ENCODE measurements around the gene KRTAP23-1. TPM values are rescaled to one million over a fixed set of nuclear protein-coding genes. Genes with fewer than 3 reads are reported as not detected.

Gene KRTAP23-1
- total and polyA plus RNA-seq, 2 experiments from 2014 or later: not detected

- Histone ChIP-seq H3K9me3 (ENCODE audit: low read depth) (no peaks in the 10 kb centered on the region), H3K27me3 (no peaks in the 10 kb centered on the region), H3K4me1 (ENCODE audit: low read depth) (no peaks in the 10 kb centered on the region), H3K27ac (no peak overlapping the region), H3K4me3 (no peak overlapping the region), H3K36me3 (no peaks in the 10 kb centered on the region)
- DNase-seq (ENCODE audit: low read depth in 1 of 2, low spot score in 1 of 2): no peak
- TF ChIP-seq CTCF (IDR thresholded peaks at IDR 0.05; ENCODE audit: low read depth, low read length): no peak
Observed at GRCh38 chr21:30315701-30316100, 32.7 kb downstream of the KRTAP23-1 start.

- Histone ChIP-seq H3K27me3 (no peaks in the 10 kb centered on the region), H3K4me1 (ENCODE audit: low read depth) (no peaks in the 10 kb centered on the region), H3K9me3 (ENCODE audit: low read depth) (no peaks in the 10 kb centered on the region), H3K36me3 (no peaks in the 10 kb centered on the region), H3K27ac (no peak overlapping the region), H3K4me3 (no peak overlapping the region)
- no peak for TF ChIP-seq CTCF (IDR thresholded peaks at IDR 0.05; ENCODE audit: low read depth, low read length)
- DNase-seq (ENCODE audit: low read depth in 1 of 2, low spot score in 1 of 2): peak in 1 of 2 donors; percentile 4
Observed at GRCh38 chr21:30306884-30307283, 41.5 kb downstream of the KRTAP23-1 start.

DNA sequence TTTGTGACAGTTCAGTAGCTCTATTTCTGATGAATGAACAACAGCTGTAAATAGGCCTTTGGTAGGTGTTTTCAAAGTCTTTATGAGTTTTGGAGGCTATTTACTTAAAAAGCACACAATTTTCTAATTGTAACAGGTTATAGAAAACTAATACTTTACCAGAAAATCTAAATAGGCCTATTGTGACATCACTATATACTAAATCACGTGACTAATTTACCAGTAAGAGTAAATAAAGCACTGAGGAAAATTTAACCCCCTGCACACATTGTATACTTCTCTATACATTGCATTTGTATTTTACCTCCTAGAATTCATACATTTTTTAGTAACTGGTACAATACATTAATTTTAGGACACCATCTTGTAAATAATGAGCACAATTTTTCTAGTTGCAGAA, 43.3 kb downstream of the KRTAP23-1 start:
- Histone ChIP-seq H3K27me3 (no peaks in the 10 kb centered on the region), H3K36me3 (no peaks in the 10 kb centered on the region), H3K27ac (no peak overlapping the region), H3K4me1 (ENCODE audit: low read depth) (no peaks in the 10 kb centered on the region), H3K4me3 (no peak overlapping the region), H3K9me3 (ENCODE audit: low read depth) (no peaks in the 10 kb centered on the region)
- DNase-seq (ENCODE audit: low read depth in 1 of 2, low spot score in 1 of 2): no peak
- TF ChIP-seq CTCF (IDR thresholded peaks at IDR 0.05; ENCODE audit: low read depth, low read length): no peak

Other genes starting within 250 kb of the KRTAP23-1 start
- not detected in 2 replicates for gene CLDN17, start 181.8 kb downstream of the KRTAP23-1 start, total RNA-seq
- not detected in 2 replicates for gene CLDN17, start 181.8 kb downstream of the KRTAP23-1 start, polyA plus RNA-seq
- not detected in 2 replicates for gene CLDN8, start 132.5 kb downstream of the KRTAP23-1 start, total RNA-seq
- gene CLDN8, start 132.5 kb downstream of the KRTAP23-1 start, polyA plus RNA-seq: not detected in 2 replicates
- gene KRTAP24-1, start 65.7 kb downstream of the KRTAP23-1 start, total RNA-seq: not detected in 2 replicates
- not detected in 2 replicates for gene KRTAP24-1, start 65.7 kb downstream of the KRTAP23-1 start, polyA plus RNA-seq
- gene KRTAP25-1, start 59.1 kb downstream of the KRTAP23-1 start, total RNA-seq: not detected in 2 replicates
- not detected in 2 replicates for gene KRTAP25-1, start 59.1 kb downstream of the KRTAP23-1 start, polyA plus RNA-seq
- not detected in 2 replicates for gene KRTAP26-1, start 28.3 kb downstream of the KRTAP23-1 start, total RNA-seq
- gene KRTAP26-1, start 28.3 kb downstream of the KRTAP23-1 start, polyA plus RNA-seq: not detected in 2 replicates
- gene KRTAP27-1, start 10.9 kb downstream of the KRTAP23-1 start, total RNA-seq: not detected in 2 replicates
- not detected in 2 replicates for gene KRTAP27-1, start 10.9 kb downstream of the KRTAP23-1 start, polyA plus RNA-seq
- gene KRTAP13-2, start 23.7 kb upstream of the KRTAP23-1 start, total RNA-seq: not detected in 2 replicates
- not detected in 2 replicates for gene KRTAP13-2, start 23.7 kb upstream of the KRTAP23-1 start, polyA plus RNA-seq
- not detected in 2 replicates for gene KRTAP13-1, start 47.4 kb upstream of the KRTAP23-1 start, total RNA-seq
- not detected in 2 replicates for gene KRTAP13-1, start 47.4 kb upstream of the KRTAP23-1 start, polyA plus RNA-seq
- gene KRTAP13-3, start 77.3 kb upstream of the KRTAP23-1 start, total RNA-seq: not detected in 2 replicates
- not detected in 2 replicates for gene KRTAP13-3, start 77.3 kb upstream of the KRTAP23-1 start, polyA plus RNA-seq
- gene KRTAP13-4, start 81.6 kb upstream of the KRTAP23-1 start, total RNA-seq: not detected in 2 replicates
- not detected in 2 replicates for gene KRTAP13-4, start 81.6 kb upstream of the KRTAP23-1 start, polyA plus RNA-seq
- gene KRTAP15-1, start 91.7 kb upstream of the KRTAP23-1 start, total RNA-seq: not detected in 2 replicates
- not detected in 2 replicates for gene KRTAP15-1, start 91.7 kb upstream of the KRTAP23-1 start, polyA plus RNA-seq
- gene KRTAP19-1, start 131.8 kb upstream of the KRTAP23-1 start, total RNA-seq: not detected in 2 replicates
- not detected in 2 replicates for gene KRTAP19-1, start 131.8 kb upstream of the KRTAP23-1 start, polyA plus RNA-seq
- not detected in 2 replicates for gene KRTAP19-2, start 138.8 kb upstream of the KRTAP23-1 start, total RNA-seq
- gene KRTAP19-2, start 138.8 kb upstream of the KRTAP23-1 start, polyA plus RNA-seq: not detected in 2 replicates
- not detected in 2 replicates for gene KRTAP19-3, start 143.4 kb upstream of the KRTAP23-1 start, total RNA-seq
- gene KRTAP19-3, start 143.4 kb upstream of the KRTAP23-1 start, polyA plus RNA-seq: not detected in 2 replicates
- not detected in 2 replicates for gene KRTAP19-4, start 148.6 kb upstream of the KRTAP23-1 start, total RNA-seq
- gene KRTAP19-4, start 148.6 kb upstream of the KRTAP23-1 start, polyA plus RNA-seq: not detected in 2 replicates
- not detected in 2 replicates for gene KRTAP19-5, start 153.5 kb upstream of the KRTAP23-1 start, total RNA-seq
- gene KRTAP19-5, start 153.5 kb upstream of the KRTAP23-1 start, polyA plus RNA-seq: not detected in 2 replicates
- not detected in 2 replicates for gene KRTAP19-6, start 193.3 kb upstream of the KRTAP23-1 start, total RNA-seq
- not detected in 2 replicates for gene KRTAP19-6, start 193.3 kb upstream of the KRTAP23-1 start, polyA plus RNA-seq
- not detected in 2 replicates for gene KRTAP19-7, start 212.7 kb upstream of the KRTAP23-1 start, total RNA-seq
- gene KRTAP19-7, start 212.7 kb upstream of the KRTAP23-1 start, polyA plus RNA-seq: not detected in 2 replicates
- gene KRTAP22-2, start 241.8 kb upstream of the KRTAP23-1 start, total RNA-seq: not detected in 2 replicates
- not detected in 2 replicates for gene KRTAP22-2, start 241.8 kb upstream of the KRTAP23-1 start, polyA plus RNA-seq
- not detected in 2 replicates for gene KRTAP6-3, start 243.8 kb upstream of the KRTAP23-1 start, total RNA-seq
- gene KRTAP6-3, start 243.8 kb upstream of the KRTAP23-1 start, polyA plus RNA-seq: not detected in 2 replicates